Measurements from ENCODE around the gene TRIM38. TPM values are rescaled to one million over a fixed set of nuclear protein-coding genes. Genes with fewer than 3 reads are reported as not detected.

The TRIM38 gene
- total RNA-seq, 1 experiment from 2014 or later = 5.4 TPM

DNA sequence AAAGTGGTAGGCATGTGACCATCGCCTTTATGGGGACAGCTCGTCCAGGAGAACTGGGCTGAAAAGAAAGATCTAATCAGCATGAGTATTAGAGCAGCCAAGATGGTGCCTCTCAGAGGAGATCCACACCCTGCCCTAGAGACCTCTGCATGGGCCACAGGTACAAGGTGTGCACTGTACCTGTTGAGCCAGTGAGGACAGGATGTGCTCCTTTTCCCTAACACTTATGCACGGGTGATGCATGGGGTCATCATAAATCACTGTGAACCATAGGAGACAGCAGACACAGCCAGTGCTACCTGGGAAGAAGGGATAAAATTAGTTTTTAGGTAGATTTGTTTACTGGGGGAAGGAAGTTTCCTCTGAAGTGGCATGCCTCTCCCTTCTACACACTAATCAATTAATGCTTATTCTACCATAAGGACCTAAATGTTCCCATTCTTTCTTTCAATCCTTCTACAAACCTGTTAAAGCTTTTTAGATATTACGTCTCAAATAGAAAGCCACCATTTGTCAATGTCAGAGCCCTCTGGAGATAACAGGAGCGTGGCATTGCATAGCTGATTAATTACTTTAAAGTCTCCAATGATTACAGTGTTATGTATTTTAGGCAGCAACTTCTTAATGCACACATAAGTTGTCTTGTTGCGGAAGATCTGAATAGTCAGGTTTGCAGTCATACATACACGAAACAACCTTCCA is 45.7 kb upstream of the TRIM38 start:
- H3K4me3 Mint-ChIP-seq (ENCODE audit: unreplicated experiment) = no peak overlapping the region
- DNase-seq (ENCODE audit: unreplicated experiment) = no peak
- no peaks in the 10 kb centered on the region for H3K4me1 Mint-ChIP-seq (ENCODE audit: insufficient read depth, unreplicated experiment)
- ChIA-PET POLR2A (interaction anchor here (0.5 kb wide), 1 partner anchor 1918 kb away, joined by 3 read pairs; no protein-coding TSS in a partner anchor), CTCF (no interaction called here)
- H3K27ac Mint-ChIP-seq (ENCODE audit: low read depth, unreplicated experiment) = no peak overlapping the region
- BruUV-seq (replicated peaks) = no TSS peak
- no peaks in the 10 kb centered on the region for H3K27me3 Mint-ChIP-seq (ENCODE audit: insufficient read depth, unreplicated experiment)
- no peaks in the 10 kb centered on the region for H3K36me3 Mint-ChIP-seq (ENCODE audit: insufficient read depth, unreplicated experiment)
- no peaks in the 10 kb centered on the region for H3K9me3 Mint-ChIP-seq (ENCODE audit: unreplicated experiment)
- TF ChIP-seq, protein P1, sequence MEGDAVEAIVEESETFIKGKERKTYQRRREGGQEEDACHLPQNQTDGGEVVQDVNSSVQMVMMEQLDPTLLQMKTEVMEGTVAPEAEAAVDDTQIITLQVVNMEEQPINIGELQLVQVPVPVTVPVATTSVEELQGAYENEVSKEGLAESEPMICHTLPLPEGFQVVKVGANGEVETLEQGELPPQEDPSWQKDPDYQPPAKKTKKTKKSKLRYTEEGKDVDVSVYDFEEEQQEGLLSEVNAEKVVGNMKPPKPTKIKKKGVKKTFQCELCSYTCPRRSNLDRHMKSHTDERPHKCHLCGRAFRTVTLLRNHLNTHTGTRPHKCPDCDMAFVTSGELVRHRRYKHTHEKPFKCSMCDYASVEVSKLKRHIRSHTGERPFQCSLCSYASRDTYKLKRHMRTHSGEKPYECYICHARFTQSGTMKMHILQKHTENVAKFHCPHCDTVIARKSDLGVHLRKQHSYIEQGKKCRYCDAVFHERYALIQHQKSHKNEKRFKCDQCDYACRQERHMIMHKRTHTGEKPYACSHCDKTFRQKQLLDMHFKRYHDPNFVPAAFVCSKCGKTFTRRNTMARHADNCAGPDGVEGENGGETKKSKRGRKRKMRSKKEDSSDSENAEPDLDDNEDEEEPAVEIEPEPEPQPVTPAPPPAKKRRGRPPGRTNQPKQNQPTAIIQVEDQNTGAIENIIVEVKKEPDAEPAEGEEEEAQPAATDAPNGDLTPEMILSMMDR (IDR thresholded peaks at IDR 0.05; ENCODE audit: unreplicated experiment) = no peak
- intact Hi-C loops (cut with micrococcal nuclease) = no loop called here

DNA sequence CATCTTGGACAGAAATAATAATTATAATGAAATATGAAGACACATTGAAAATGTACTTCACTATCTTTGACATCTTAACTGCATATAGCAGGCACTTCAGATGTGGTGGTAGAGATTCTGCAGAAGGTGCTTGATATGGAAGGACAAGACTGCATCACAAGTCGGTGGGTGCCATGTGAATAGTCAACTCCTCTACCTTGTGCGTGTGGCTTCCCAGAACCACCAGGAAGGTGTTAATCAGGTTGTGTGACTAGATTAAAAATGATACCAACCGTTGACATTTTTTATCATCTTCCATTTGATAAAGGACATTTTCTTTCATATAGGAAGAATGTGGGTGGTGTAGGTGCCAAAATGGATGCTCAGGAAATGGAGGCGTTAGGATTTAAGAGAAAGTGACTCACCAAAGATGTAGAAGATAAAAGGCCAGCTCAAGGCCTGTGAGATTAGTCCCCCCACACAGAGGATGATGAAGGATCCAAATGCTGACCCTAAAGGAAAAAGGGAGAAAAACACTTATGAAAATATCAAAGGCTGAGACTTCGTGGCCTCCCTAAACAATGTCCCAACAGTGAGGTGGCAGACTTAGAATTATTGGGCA is 44.4 kb upstream of the TRIM38 start:
- POLR2A ChIA-PET = no interaction called here
- TF ChIP-seq, protein P1 (IDR thresholded peaks at IDR 0.05; ENCODE audit: unreplicated experiment) = no peak
- DNase-seq (ENCODE audit: unreplicated experiment) = no peak

DNA sequence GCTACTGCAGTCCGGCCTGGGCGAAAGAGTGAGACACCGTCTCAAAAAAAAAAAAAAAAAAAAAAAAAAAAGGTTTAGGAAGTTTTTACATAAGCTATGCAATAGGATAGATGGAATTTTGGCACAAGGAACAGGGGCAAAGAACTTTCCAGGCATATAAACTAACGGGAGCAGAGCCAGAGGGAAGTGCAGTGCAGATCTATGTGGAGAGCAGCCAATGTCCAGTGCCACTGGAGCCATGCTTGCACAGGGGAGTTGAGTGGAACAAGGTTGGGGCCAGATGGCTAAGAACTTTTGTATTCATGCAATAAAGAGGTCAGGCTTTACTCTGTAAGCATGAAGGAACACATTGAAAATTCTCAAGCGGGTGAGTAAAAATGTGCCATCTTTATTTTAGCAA is 42.9 kb upstream of the TRIM38 start:
- H3K4me1 Mint-ChIP-seq (ENCODE audit: insufficient read depth, unreplicated experiment) = no peaks in the 10 kb centered on the region
- H3K27me3 Mint-ChIP-seq (ENCODE audit: insufficient read depth, unreplicated experiment) = no peaks in the 10 kb centered on the region
- BruUV-seq (replicated peaks) = no TSS peak
- no peak overlapping the region for H3K27ac Mint-ChIP-seq (ENCODE audit: low read depth, unreplicated experiment)
- no peak overlapping the region for H3K4me3 Mint-ChIP-seq (ENCODE audit: unreplicated experiment)
- H3K9me3 Mint-ChIP-seq (ENCODE audit: unreplicated experiment) = no peaks in the 10 kb centered on the region
- TF ChIP-seq, protein P1 (IDR thresholded peaks at IDR 0.05; ENCODE audit: unreplicated experiment) = no peak
- CTCF ChIA-PET = interaction anchor here (0.6 to 1.3 kb wide), 6 partner anchors 16 to 364 kb away, joined by 3 to 4 read pairs (median 3); no protein-coding TSS in a partner anchor
- no peak for DNase-seq (ENCODE audit: unreplicated experiment)
- intact Hi-C loops (cut with micrococcal nuclease) = no loop called here
- H3K36me3 Mint-ChIP-seq (ENCODE audit: insufficient read depth, unreplicated experiment) = no peaks in the 10 kb centered on the region
- POLR2A ChIA-PET = no interaction called here

More for the DNA sequence above, 44.4 kb upstream of the TRIM38 start:
- Mint-ChIP-seq H3K36me3 (ENCODE audit: insufficient read depth, unreplicated experiment) (no peaks in the 10 kb centered on the region), H3K4me3 (ENCODE audit: unreplicated experiment) (no peak overlapping the region), H3K27me3 (ENCODE audit: insufficient read depth, unreplicated experiment) (no peaks in the 10 kb centered on the region), H3K9me3 (ENCODE audit: unreplicated experiment) (no peaks in the 10 kb centered on the region), H3K27ac (ENCODE audit: low read depth, unreplicated experiment) (no peak overlapping the region), H3K4me1 (ENCODE audit: insufficient read depth, unreplicated experiment) (no peaks in the 10 kb centered on the region)
- CTCF ChIA-PET = interaction anchor here (0.5 to 0.6 kb wide), 2 partner anchors 15 to 52 kb away, joined by 3 read pairs; no protein-coding TSS in a partner anchor
- no TSS peak for BruUV-seq (replicated peaks)
- intact Hi-C loops (cut with micrococcal nuclease) = no loop called here

DNA sequence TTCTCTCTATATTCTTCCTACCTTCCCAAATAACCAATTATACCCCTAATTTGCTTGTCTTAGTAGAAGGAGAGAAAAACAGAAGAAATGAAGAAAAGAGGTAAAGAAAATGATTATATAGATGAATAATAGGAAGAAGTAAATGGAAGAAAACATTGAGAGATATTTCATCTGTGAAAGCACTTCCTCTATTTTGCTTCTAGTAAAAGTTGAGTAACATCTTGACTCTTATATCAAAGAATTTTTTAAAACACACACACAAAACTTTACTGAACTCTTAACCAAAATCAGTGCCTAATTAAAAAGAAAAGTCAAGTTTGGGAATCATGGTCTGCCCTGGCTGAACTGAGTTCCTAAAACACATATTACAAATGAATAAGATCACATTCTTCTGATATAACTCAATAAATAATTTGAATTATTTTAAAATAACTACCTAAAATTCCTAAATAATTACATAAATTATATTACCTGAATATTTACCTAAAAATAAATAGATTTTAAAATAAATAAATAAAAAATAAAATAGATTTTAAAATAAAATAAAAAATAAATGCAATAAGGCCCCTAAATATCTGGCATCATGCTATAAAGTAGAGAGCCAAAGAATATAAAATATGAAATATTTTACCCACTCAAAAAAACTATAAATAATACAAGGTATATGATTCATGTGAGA is 40.9 kb upstream of the TRIM38 start:
- no peaks in the 10 kb centered on the region for H3K9me3 Mint-ChIP-seq (ENCODE audit: unreplicated experiment)
- POLR2A ChIA-PET = no interaction called here
- H3K4me3 Mint-ChIP-seq (ENCODE audit: unreplicated experiment) = no peak overlapping the region
- no TSS peak for BruUV-seq (replicated peaks)
- no peaks in the 10 kb centered on the region for H3K36me3 Mint-ChIP-seq (ENCODE audit: insufficient read depth, unreplicated experiment)
- CTCF ChIA-PET = interaction anchor here (0.9 kb wide), 1 partner anchor 12 kb away, joined by 4 read pairs; no protein-coding TSS in a partner anchor
- TF ChIP-seq, protein P1 (IDR thresholded peaks at IDR 0.05; ENCODE audit: unreplicated experiment) = no peak
- H3K27me3 Mint-ChIP-seq (ENCODE audit: insufficient read depth, unreplicated experiment) = no peaks in the 10 kb centered on the region
- H3K4me1 Mint-ChIP-seq (ENCODE audit: insufficient read depth, unreplicated experiment) = no peaks in the 10 kb centered on the region
- no peak overlapping the region for H3K27ac Mint-ChIP-seq (ENCODE audit: low read depth, unreplicated experiment)
- intact Hi-C loops (cut with micrococcal nuclease) = no loop called here
- DNase-seq (ENCODE audit: unreplicated experiment) = no peak
